Measurements from ENCODE around the gene SLC7A5. TPM values are rescaled to one million over a fixed set of nuclear protein-coding genes. Genes with fewer than 3 reads are reported as not detected.
"Not testable (repeated sequence)": the region's sequence is repeated elsewhere in the genome, so short reads cannot be mapped to it uniquely, and the experiment has no call there.

SLC7A5 gene
- total and polyA plus RNA-seq, 2 of the 13 experiments (the other 11 are each of a cell fraction or from before 2014, with no cell fraction given): 79.6 to 155 TPM

GRCh38 chr16:87869879-87870417 lies 641 bp upstream of the SLC7A5 start (continued):
- TF ChIP-seq ZNF414 (CRISPR knock-in tag; IDR thresholded peaks at IDR 0.05): peak; percentile 9; the same call in 1 of the 2 replicates
- TF ChIP-seq, protein P1, sequence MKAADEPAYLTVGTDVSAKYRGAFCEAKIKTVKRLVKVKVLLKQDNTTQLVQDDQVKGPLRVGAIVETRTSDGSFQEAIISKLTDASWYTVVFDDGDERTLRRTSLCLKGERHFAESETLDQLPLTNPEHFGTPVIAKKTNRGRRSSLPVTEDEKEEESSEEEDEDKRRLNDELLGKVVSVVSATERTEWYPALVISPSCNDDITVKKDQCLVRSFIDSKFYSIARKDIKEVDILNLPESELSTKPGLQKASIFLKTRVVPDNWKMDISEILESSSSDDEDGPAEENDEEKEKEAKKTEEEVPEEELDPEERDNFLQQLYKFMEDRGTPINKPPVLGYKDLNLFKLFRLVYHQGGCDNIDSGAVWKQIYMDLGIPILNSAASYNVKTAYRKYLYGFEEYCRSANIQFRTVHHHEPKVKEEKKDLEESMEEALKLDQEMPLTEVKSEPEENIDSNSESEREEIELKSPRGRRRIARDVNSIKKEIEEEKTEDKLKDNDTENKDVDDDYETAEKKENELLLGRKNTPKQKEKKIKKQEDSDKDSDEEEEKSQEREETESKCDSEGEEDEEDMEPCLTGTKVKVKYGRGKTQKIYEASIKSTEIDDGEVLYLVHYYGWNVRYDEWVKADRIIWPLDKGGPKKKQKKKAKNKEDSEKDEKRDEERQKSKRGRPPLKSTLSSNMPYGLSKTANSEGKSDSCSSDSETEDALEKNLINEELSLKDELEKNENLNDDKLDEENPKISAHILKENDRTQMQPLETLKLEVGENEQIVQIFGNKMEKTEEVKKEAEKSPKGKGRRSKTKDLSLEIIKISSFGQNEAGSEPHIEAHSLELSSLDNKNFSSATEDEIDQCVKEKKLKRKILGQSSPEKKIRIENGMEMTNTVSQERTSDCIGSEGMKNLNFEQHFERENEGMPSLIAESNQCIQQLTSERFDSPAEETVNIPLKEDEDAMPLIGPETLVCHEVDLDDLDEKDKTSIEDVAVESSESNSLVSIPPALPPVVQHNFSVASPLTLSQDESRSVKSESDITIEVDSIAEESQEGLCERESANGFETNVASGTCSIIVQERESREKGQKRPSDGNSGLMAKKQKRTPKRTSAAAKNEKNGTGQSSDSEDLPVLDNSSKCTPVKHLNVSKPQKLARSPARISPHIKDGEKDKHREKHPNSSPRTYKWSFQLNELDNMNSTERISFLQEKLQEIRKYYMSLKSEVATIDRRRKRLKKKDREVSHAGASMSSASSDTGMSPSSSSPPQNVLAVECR (CRISPR knock-in tag; IDR thresholded peaks at IDR 0.05; ENCODE audit: borderline replicate concordance): 0 out of 2 replicates have a peak, but pooled peaks have one; percentile 3
- 0 out of 2 replicates have a peak, but pooled peaks have one; percentile 38 for TF ChIP-seq ZSCAN30 (CRISPR knock-in tag; IDR thresholded peaks at IDR 0.05)
- 0 out of 2 replicates have a peak, but pooled peaks have one; percentile 8 for TF ChIP-seq ZFP82 (CRISPR knock-in tag; IDR thresholded peaks at IDR 0.05; ENCODE audit: borderline replicate concordance)

- CTCF ChIA-PET (ENCODE audit: low intra/inter-chr PET ratio, low total read pairs); H2AFZ ChIP-seq (ENCODE audit: low read length); H3K9me3 ChIP-seq (ENCODE audit: low read length); H3K27me3 ChIP-seq (ENCODE audit: control insufficient read depth in 1 of 2, insufficient read depth in 2 of 2, low read length in 2 of 2); FAIRE-seq; ATAC-seq; H3K36me3 ChIP-seq (replicated peaks in 1 of 2; ENCODE audit: control insufficient read depth in 1 of 2, insufficient read depth in 2 of 2, low read length in 2 of 2); intact Hi-C loops (cut with micrococcal nuclease; ENCODE audit: unreplicated experiment): not testable (repeated sequence)
- H3K4me3 ChIP-seq (replicated peaks in 1 of 3; ENCODE audit: insufficient read depth in 1 of 3, low read depth in 2 of 3, low read length in 3 of 3): peak overlapping the region; percentile 78 to 85 (median 85)
- peak overlapping the region; percentile 62 for H3K27ac ChIP-seq (ENCODE audit: extremely low read length, insufficient read depth, low read length)
- TSS peak; percentile 69 for BruUV-seq (replicated peaks)
- H3K79me2 ChIP-seq (ENCODE audit: insufficient read depth, low read length): peaks cover 54% of the 10 kb centered on the region
- peak; percentile 49 for DNase-seq (ENCODE audit: low spot score)
- peak overlapping the region; percentile 87 for H3K9ac ChIP-seq (ENCODE audit: insufficient read depth, low read depth, low read length)
- peak overlapping the region; percentile 67 for H3K4me2 ChIP-seq (ENCODE audit: low read depth, low read length)
- POLR2A ChIA-PET: interaction anchor here (0.9 to 13.8 kb wide), 10 partner anchors 10 to 99 kb away, joined by 4 to 399 read pairs (median 38); no protein-coding TSS in a partner anchor
- in situ Hi-C loops (cut with HindIII; ENCODE audit: extremely low pct_ligation_motif_present, low pct_unique_long_range_greater_than_20kb): loop anchor here (25.0 kb wide), 1 partner anchor 481 kb away; the partner anchor contains the start of genes FBXO31 and MAP1LC3B
- peaks cover 37% of the 10 kb centered on the region for H4K20me1 ChIP-seq (ENCODE audit: insufficient read depth, low read length)
- 56% methylated on average over 37 of the region's 37 CpGs for WGBS (ENCODE audit: low lambda C conversion rate)
- peaks cover 61% of the 10 kb centered on the region for H3K4me1 ChIP-seq (ENCODE audit: insufficient read depth, low read length)
- TF ChIP-seq ZNF430 (CRISPR knock-in tag; IDR thresholded peaks at IDR 0.05) (0 out of 2 replicates have a peak, but pooled peaks have one; percentile 62), KDM2A (CRISPR knock-in tag; IDR thresholded peaks at IDR 0.05; ENCODE audit: borderline replicate concordance, low read depth) (peak; percentile 12; the same call in 1 of the 2 replicates), GABPB1 (CRISPR knock-in tag; IDR thresholded peaks at IDR 0.05) (0 out of 2 replicates have a peak, but pooled peaks have one; percentile 21), MXI1 (IDR thresholded peaks at IDR 0.05; ENCODE audit: borderline replicate concordance, low read depth, low read length) (peak; percentile 64; the same call in 1 of the 3 replicates), ZNF547 (CRISPR knock-in tag; IDR thresholded peaks at IDR 0.05) (0 out of 2 replicates have a peak, but pooled peaks have one; percentile 12), CCDC6 (CRISPR knock-in tag; IDR thresholded peaks at IDR 0.05) (0 out of 2 replicates have a peak, but pooled peaks have one; percentile 0), PHF8 (CRISPR knock-in tag; IDR thresholded peaks at IDR 0.05) (peak; percentile 7; the same call in 1 of the 2 replicates), SAP130 (CRISPR knock-in tag; IDR thresholded peaks at IDR 0.05; ENCODE audit: low read depth) (peak; percentile 61), HDAC1 (CRISPR knock-in tag; IDR thresholded peaks at IDR 0.05) (peak; percentile 68), MYC (CRISPR knock-in tag; IDR thresholded peaks at IDR 0.05; ENCODE audit: borderline replicate concordance) (peak; percentile 20), AGO2 (optimal IDR thresholded peaks at IDR 0.05; ENCODE audit: low read depth, low read length) (peak; percentile 69), ZFP90 (CRISPR knock-in tag; IDR thresholded peaks at IDR 0.05; ENCODE audit: borderline replicate concordance) (0 out of 2 replicates have a peak, but pooled peaks have one; percentile 32)
Measured at GRCh38 chr16:87868254-87869029, 865 bp downstream of the SLC7A5 start.
